Stimulated activated CD4-positive, alpha-beta T cell treated with anti-CD3 and anti-CD28 coated beads, TNF-alpha, amount 100 ng/mL, for 1 hour (primary cell): ENCODE measurements around the gene ACTBL2.
"Not testable (repeated sequence)": the region's sequence is repeated elsewhere in the genome, so short reads cannot be mapped to it uniquely, and the experiment has no call there.

Experiments
- DNase-seq, 3 donors: peaks; one replicate each; pipeline ENCODE4 v3.0.0-alpha.2; 2020; ENCODE audit warnings: low read depth in 3 of 3, low spot score in 1 of 3

The ACTBL2 gene

DNA sequence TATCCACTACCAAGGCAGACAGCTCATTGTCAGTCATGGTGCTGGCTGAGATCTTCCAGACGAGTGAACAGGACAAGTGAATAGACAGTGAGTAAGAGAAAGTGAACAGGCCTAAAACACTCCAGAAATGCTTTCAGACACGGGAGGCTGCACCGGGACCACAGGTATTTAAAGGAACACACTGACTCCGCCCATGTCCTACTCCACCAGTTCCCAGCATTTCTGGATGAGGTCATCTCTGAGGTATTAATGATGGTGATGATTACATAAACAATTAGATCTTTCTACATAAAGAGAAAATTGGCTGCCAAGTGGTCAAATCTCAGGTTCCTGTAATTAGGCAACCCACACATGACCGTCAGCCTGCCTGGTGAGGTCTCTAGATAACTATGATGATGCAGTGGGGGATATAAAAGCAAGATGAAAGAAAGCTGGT lies at the start of gene ACTBL2:
TSS of gene ACTBL2 (minus strand) at position 141 of the 436 bp plus-strand sequence. CDS start at position 37, 104 bp downstream.
- DNase-seq, result no peak

DNA sequence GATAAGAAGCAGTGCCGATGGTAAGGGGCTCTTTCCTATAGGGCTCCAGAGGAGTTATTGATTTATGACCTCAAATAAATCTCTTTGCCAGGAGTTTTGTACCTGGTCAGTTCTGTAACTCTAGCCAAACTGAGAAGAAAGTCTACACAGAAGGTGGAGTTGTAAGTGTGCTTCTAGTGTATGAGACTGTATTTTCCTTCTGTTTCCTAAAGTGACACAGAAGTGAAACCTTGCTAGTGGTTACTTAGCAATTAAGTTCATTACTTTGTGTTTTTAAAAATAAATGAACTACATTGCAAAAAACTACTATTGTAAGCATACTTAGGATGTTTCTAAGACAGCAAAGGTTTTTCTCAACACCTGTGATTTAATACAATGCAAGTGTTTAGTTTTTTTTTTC lies 48.7 kb upstream of the ACTBL2 start:
- DNase-seq, result no peak

- no peak for DNase-seq
These were observed 47.3 kb upstream of the ACTBL2 start for GRCh38 chr5:57529864-57530263.

- DNase-seq, result no peak
These were observed 45.3 kb upstream of the ACTBL2 start for GRCh38 chr5:57527870-57528269.

- DNase-seq, result no peak
These were observed 41.9 kb upstream of the ACTBL2 start for GRCh38 chr5:57524348-57525060.

DNA sequence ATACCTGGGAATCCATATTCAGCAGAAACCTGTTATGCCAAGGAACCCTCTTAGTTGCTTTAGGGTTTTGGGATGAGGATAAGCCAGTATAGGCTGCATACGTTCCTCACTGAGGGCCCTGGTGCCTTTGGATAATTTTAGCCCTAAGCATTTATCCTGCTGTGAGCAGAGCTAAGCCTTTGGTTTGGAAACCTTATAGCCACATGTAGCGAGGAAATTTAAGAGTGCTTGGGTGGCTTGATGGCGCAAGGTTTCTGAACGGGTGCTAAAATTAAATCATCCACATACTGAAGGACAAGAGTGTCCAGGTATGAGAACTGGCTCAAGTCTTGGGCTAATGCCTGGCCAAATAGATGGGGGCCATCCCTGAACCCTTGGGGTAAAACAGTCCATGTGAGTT lies 39.9 kb upstream of the ACTBL2 start:
- DNase-seq, result not testable (repeated sequence)

- not testable (repeated sequence) for DNase-seq
These were observed 35.8 kb upstream of the ACTBL2 start for GRCh38 chr5:57518415-57518814.

DNA sequence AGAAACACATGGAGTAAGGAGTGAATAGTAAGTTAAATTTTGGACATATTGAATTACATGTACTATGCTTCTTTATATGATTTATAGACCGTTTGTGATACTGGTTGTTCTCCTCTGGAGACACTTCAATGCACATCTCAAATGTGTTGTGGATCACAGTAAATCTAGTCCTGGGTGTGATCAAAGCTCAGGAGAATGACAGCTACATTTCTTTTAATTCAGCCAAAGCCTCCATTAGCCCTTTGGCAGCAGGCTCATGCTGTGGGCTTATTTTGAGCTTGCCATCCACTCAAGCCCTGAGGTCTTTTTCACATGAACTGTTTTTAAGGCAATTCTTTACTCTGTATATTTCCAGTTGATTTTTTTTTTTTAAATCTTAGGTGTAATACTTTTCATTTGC lies 34.6 kb upstream of the ACTBL2 start:
- no peak for DNase-seq

DNA sequence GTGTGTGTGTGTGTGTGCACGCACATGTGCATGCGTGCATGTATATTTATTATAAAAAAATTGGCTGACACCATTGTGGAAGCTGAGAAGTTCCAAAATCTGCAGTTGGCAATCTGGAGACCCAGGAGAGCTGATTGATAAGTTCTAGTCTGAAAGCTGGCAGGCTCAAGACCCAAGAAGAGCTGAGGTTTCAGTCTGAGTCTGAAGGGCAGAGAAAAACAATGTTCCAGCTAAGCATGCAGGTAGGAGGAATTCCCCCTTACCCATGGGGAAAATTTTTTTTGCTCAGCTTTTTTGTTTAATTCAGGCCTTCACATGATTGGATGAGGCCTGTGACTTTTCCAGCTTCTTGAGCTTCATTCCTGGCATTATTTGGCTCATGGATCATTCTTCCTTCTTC lies 31.2 kb upstream of the ACTBL2 start:
- no peak for DNase-seq

DNA sequence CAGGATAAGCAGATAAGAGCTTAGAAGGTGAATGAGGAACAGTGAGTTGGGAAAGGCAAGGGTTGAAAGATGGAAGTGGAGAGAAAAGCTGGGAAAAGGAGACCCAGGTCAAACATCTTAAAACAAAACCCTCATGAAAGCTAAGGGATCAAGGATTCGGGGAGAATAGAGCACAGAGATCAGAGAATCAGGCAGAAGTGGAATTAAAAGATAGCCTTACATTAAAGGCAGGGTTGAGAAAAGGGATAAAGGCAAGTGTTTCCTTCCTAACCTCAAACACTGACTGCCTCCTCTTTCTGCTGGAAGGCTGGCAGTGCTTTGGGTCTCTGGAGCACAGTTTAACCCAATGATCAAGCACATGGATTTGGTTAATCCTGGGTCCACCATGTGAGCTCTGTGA lies 28.7 kb upstream of the ACTBL2 start:
- DNase-seq, result no peak

DNA sequence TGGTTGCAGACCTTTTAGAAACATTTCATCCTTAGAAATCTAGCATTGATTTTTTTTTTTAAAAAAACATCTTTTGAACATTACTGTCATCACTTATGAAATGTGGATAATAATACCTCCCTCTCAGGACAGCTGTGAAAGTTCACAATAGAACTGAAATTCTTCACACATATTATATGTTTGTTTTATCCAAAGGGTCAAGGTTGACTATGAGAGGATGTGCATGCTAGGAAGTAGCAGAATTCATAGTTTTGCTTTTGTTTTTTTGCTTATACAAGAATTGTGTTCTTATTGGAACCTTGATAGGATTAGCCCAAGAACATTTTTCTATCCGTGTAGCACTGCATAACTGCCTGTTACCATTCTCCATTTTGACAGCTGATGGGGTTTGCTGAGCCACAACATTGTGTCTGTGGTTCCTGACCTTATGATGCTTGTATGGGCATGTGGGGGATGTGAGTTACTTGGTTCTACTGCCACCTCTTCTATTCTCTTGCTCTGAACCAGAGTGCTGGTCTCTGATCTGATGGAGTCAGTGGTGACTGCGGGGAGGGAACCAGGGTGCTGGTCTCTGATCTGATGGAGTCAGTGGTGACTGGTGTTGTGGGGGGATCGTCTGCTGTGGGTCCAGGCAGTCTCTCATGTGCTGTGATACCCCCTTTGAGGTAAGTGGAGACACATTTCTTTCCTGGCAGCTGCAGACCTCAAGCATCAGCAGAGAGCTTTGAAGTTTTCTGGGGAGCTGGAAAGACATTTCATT lies 27.1 kb upstream of the ACTBL2 start:
- no peak for DNase-seq

- no peak for DNase-seq
These were observed 25.6 kb upstream of the ACTBL2 start for GRCh38 chr5:57508211-57508610.

- no peak for DNase-seq
These were observed 22.9 kb upstream of the ACTBL2 start for GRCh38 chr5:57505272-57506200.

DNA sequence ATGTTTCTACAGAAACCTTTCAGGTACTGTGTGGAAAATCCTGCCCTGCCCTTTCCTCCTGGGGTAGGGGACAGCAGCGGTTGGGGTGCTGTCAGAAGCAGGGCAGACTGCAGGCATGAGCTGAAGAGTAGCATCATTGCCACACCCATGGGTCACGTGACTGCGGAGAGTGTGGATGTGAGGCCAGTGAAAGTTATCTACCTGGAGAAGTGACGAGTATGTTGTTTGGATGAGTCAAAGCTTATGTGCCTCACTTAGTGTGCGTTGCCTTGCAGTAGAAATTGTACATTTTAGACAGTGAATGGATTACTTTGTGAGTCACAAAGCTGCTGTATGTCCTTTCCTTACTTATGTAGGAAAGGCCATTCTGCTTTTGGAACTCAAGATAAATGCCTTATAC lies 21.7 kb upstream of the ACTBL2 start:
- no peak for DNase-seq

DNA sequence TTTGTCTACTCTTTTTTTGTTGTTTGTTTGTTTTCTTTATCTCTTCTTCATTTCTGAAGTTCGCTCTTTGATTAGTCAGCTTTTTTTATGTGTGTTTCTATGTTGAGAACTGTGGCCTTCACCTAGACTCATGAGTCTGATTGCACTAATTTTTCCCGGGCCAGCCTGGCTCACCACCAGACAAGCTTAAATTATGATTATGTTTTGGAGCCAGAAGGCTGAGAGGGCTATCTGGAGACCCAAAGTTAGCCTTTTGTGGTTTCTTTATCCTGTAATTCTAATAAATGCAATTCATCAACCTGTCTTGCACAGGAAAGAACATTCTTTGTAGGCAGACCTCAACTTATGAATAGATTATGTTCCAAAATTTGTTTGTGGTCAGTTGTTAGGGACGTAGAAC lies 20.8 kb upstream of the ACTBL2 start:
- no peak for DNase-seq

DNA sequence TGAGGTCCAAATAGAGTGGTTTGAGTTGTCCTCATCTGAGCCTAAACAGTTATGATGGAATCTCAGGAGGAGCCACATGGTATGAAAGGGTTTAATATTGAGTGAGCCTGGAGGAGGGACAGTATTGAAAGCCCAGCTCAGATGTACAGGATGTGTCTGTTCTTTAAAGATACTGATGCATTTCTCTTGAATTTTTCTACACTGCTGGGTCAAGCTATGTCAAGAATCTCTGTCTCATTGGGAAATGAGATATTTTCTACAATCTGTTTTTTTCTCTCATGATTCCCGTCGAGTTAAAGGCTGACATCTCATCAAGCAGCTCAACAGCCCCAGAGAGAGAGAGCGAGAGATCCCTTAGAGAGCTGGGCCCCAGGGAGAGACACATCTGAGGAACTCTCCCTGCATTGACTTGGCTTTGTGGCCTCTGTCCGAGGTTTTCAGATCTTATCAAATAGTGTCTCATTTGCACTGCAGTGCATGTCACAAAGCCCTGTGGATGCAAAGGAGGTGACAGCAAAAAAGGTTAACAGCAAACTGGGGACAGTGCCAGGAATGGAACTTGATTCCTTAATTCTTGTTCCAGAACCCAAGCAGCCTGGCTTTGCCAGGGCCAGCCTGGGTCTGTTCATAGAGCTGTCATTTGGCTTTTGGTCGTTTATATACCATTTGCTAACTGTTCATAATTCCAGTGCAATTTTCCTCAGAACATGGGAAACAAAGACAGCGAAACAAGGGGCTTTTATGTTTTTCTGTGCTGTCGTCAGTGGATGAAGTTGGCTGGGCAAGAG lies 19.0 kb upstream of the ACTBL2 start:
- no peak for DNase-seq

GRCh38 chr5:57499262-57500050 lies 16.8 kb upstream of the ACTBL2 start:
- no peak for DNase-seq

DNA sequence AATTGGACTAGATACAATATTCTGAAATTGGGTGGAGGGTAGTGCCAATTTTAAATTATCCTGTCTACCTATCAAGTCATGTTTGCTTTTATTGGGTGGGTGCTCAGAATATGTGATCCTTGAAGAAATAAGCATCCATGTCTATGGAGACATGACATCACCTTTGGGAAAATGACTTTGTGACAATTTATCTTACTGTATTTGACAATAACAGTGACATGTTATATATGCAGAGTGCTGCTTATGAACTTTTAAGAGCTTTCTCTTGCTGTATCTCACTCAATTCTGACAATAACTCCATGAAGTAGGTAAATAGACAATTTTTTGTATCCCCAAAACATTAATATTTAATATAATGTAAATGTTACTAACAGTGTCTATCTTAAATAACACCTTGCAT lies 15.1 kb upstream of the ACTBL2 start:
- DNase-seq, result no peak

GRCh38 chr5:57495285-57496086 lies 12.9 kb upstream of the ACTBL2 start:
- DNase-seq, result no peak
